Upper lobe of right lung (tissue), 1 donor: ENCODE measurements around the gene PIP4K2A. TPM values are rescaled to one million over a fixed set of nuclear protein-coding genes. Genes with fewer than 3 reads are reported as not detected.

Experiments used
- ATAC-seq: fragments of 200-7000 bp; cut with Tn5 transposase; one replicate; pipeline ENCODE4 v1.9.1; 2020; ENCODE audit warnings: mild to moderate bottlenecking, moderate library complexity
- DNase-seq: peaks from one replicate; pipeline ENCODE4 v3.0.0-alpha.2; 2020
- H3K27ac ChIP-seq: fragments of 200-600 bp; one replicate; pipeline ENCODE4 v1.8.0; 2022
- H3K27me3 ChIP-seq: fragments of 200-600 bp; one replicate; pipeline ENCODE4 v1.8.0; 2022; ENCODE audit warnings: mild to moderate bottlenecking
- H3K36me3 ChIP-seq: fragments of 200-600 bp; one replicate; pipeline ENCODE4 v1.8.0; 2022
- H3K4me1 ChIP-seq: fragments of 200-600 bp; one replicate; pipeline ENCODE4 v1.8.0; 2022
- H3K4me3 ChIP-seq: fragments of 200-600 bp; one replicate; pipeline ENCODE4 v1.8.0; 2022; ENCODE audit warnings: mild to moderate bottlenecking
- H3K9me3 ChIP-seq: fragments of 200-600 bp; one replicate; pipeline ENCODE4 v1.8.0; 2022
- intact Hi-C: fragments of 100-400 bp; cut with DNase I; formaldehyde crosslinking; loops from one replicate; pipeline ENCODE4 v1.11.0; 2022
- total RNA-seq: library from RNA; stranded (reverse); fragmentation: NEBNext Ultra II Directional; extraction: Animal tissue kit (Norgen Biotek cat#: 25700); gene quantifications from one replicate; pipeline ENCODE4 v1.2.1, GENCODE V29; 2021
- TF ChIP-seq, protein P1 (sequence below): fragments of 200-600 bp; IDR thresholded peaks from one replicate; pipeline ENCODE4 v1.8.0; 2022; ENCODE audit warnings: antibody characterized with exemption
- donor health status: DM: no; HTN: yes; CAD: no; lungs with severe emphysema.

Gene PIP4K2A
- total RNA-seq, 1 donor from 2014 or later, result 61.2 TPM

DNA sequence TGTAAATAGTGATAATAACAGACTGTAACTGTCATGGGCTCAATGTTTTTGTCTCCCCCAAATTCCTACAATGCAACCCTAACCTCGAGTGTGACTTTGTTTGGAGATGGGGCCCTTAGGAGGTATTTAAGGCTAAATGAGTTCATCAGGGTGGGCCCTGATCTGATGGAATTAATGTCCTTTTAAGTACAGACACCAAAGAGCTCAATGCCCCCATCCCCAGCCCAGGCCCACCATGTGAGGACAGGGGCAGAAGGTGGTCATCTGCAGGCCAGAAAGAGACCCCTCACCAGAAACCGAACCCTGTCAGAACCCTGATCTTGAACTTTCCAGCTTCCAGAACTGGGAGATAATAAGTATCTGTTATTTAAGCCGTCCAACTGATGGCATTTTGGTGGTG is 83.2 kb downstream of the PIP4K2A start:
- no peak overlapping the region for H3K4me3 ChIP-seq
- H3K4me1 ChIP-seq, result peaks cover 33% of the 10 kb centered on the region
- no peaks in the 10 kb centered on the region for H3K27me3 ChIP-seq
- no peak for ATAC-seq
- TF ChIP-seq, protein P1, sequence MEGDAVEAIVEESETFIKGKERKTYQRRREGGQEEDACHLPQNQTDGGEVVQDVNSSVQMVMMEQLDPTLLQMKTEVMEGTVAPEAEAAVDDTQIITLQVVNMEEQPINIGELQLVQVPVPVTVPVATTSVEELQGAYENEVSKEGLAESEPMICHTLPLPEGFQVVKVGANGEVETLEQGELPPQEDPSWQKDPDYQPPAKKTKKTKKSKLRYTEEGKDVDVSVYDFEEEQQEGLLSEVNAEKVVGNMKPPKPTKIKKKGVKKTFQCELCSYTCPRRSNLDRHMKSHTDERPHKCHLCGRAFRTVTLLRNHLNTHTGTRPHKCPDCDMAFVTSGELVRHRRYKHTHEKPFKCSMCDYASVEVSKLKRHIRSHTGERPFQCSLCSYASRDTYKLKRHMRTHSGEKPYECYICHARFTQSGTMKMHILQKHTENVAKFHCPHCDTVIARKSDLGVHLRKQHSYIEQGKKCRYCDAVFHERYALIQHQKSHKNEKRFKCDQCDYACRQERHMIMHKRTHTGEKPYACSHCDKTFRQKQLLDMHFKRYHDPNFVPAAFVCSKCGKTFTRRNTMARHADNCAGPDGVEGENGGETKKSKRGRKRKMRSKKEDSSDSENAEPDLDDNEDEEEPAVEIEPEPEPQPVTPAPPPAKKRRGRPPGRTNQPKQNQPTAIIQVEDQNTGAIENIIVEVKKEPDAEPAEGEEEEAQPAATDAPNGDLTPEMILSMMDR, result no peak
- H3K9me3 ChIP-seq, result no peaks in the 10 kb centered on the region
- H3K27ac ChIP-seq, result peak overlapping the region; percentile 49
- H3K36me3 ChIP-seq, result no peaks in the 10 kb centered on the region
- DNase-seq, result no peak
- intact Hi-C loops, result no loop called here

DNA sequence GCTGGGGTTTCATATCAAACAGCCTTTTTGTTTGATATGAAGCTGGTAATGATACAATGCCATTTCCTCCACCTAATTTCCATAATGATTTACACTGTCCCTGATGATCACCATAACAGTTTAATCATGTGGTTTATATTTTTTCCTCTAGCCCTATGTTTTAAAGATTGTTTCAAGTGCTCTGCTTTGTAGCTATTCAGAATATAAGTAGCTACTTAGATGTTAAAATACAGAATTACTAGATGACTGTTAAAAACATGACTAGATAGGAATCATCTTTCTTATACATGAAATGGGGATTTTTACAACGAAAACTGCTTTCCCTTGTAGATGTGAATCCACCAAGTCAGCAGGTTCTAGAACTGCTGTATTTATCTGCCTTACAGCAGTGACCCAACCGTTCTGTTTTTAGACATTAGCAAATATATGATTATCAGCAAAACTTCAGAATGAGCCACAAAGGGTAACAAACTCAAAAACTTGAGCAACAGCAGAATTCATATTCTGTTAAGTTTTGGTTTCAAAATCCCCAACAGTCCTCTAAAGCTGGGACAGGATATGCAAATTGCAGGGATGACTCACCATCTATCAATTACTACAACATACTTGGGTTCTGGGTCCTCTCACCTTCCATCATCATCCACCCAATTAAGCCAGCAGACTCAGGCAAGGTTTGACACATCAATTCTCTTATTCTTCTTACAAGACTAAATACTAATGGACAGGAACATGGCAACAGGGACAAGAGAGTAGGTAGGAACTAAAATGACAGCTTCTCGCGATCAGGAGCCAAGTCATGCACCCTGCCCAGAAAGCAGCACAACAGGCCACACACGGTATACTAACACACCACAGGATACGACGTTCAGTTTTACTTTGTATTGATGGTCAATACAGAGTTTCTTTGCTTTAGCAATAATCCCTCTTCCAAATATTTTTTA is 83.9 kb downstream of the PIP4K2A start:
- Histone ChIP-seq H3K9me3 (no peaks in the 10 kb centered on the region), H3K36me3 (no peaks in the 10 kb centered on the region), H3K27me3 (no peaks in the 10 kb centered on the region), H3K4me3 (no peak overlapping the region), H3K4me1 (peaks cover 34% of the 10 kb centered on the region), H3K27ac (peak overlapping the region; percentile 49)
- DNase-seq, result no peak
- intact Hi-C loops, result no loop called here
- ATAC-seq, result peak; percentile 73
- TF ChIP-seq, protein P1, result no peak

DNA sequence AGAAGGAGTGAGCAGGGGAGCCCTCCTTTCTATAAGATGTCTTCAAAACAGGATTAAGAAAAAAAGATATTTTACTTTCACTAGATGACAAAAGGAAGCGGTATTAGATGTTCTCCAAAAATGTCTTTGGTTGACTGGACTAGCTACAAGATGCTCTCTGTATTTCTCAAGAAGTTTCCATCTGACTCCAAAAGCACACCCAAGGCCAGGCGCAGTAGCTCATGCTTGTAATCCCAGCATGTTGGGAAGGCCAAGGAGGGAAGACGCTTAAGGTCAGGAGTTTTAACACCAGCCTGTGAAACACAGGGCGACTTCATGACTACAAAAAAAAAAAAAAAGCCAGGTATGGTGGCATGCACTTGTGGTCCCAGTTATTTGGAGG is 84.5 kb downstream of the PIP4K2A start:
- peak overlapping the region; percentile 49 for H3K27ac ChIP-seq
- no peak overlapping the region for H3K4me3 ChIP-seq
- intact Hi-C loops, result no loop called here
- H3K27me3 ChIP-seq, result no peaks in the 10 kb centered on the region
- no peak for ATAC-seq
- no peaks in the 10 kb centered on the region for H3K36me3 ChIP-seq
- H3K9me3 ChIP-seq, result no peaks in the 10 kb centered on the region
- H3K4me1 ChIP-seq, result peaks cover 41% of the 10 kb centered on the region
- DNase-seq, result no peak
- TF ChIP-seq, protein P1, result no peak

DNA sequence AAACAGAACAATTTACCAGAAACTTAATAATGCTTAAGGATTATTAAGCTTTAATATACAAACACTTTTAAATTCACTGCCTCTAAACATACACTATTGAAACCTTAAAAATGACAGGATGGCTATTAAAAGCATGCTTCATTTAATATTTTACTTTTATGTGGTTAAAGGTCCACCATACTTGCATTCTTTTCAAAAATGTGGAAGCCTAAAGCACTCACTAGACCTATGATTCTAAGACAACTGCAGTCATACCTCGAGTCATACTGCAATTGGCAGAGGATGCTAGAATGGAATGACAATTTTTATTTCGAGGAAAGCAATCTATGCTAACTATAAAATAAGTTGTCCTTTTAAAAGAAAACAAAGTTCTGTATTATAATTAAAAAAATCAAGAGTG is 85.3 kb downstream of the PIP4K2A start:
- ATAC-seq (no peak), DNase-seq (no peak)
- intact Hi-C loops, result no loop called here
- no peaks in the 10 kb centered on the region for H3K9me3 ChIP-seq
- H3K4me1 ChIP-seq, result peaks cover 48% of the 10 kb centered on the region
- no peak overlapping the region for H3K27ac ChIP-seq
- H3K36me3 ChIP-seq, result no peaks in the 10 kb centered on the region
- no peak overlapping the region for H3K4me3 ChIP-seq
- TF ChIP-seq, protein P1, result no peak
- no peaks in the 10 kb centered on the region for H3K27me3 ChIP-seq

DNA sequence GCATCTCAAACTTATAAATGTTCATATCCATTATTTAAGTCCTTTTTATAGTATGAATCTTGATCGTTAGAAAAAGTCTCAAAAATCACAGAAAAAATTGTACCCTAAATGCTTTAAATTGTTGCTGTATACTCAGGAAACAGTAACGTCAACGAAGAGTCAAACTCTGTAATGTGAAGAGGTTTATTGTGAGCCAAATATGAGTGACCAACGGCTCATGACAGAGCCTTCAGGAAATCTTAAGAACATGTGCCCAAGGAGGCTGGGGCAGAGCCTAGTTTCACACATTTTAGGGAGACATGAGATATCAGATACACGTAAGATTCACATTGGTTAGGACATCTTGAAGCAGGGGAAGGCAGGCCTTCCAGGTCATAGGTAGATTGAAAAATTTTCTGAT is 86.1 kb downstream of the PIP4K2A start:
- DNase-seq (no peak), ATAC-seq (no peak)
- Histone ChIP-seq H3K36me3 (no peaks in the 10 kb centered on the region), H3K4me1 (peaks cover 50% of the 10 kb centered on the region), H3K27me3 (no peaks in the 10 kb centered on the region), H3K9me3 (no peaks in the 10 kb centered on the region), H3K27ac (no peak overlapping the region), H3K4me3 (no peak overlapping the region)
- intact Hi-C loops, result no loop called here
- TF ChIP-seq, protein P1, result no peak
